ENCODE measurements around the gene MPRIP. TPM values are rescaled to one million over a fixed set of nuclear protein-coding genes. Genes with fewer than 3 reads are reported as not detected.

Gene MPRIP
- total RNA-seq, 1 experiment from 2014 or later = 132 TPM

DNA sequence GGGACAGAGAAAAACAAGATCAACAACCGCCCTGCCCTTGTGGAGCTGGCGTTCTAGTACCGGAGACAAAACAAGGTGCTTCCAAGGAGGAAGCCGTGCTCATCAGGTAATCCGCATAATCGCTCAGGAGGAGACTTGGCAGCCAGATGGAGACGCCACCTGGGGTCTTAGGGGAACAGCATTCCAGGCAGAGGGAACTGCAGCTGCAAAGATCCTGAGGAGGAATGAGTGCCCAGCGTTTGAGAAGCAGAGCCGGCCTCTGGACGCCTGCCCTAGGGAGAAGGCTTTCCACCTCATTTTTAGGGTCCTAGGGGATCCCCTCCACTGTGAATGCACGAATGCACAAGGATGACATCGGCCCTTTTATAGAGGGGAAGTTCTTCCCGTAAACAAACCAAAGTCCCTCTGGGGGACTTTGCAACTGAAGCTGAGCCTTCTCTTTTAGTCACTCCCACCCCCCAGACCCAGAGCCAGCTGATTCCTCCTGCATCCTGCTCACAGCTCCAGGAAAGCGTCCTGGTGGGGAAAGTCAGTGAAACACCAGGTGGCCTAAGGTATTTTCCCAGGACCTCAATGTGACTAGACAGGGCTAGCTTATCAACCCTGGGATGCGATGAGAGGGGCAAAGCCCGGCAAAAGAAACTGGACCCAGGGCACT is 13.2 kb upstream of the MPRIP start:
- H3K18ac ChIP-seq (ENCODE audit: insufficient read length, low read depth, low read length) = no peak overlapping the region
- H3K27me3 ChIP-seq (ENCODE audit: insufficient read depth, low read length) = no peaks in the 10 kb centered on the region
- H3K4me2 ChIP-seq (ENCODE audit: insufficient read depth, insufficient read length, low read length) = no peak overlapping the region
- Mint-ChIP-seq H3K9me3 (no peaks in the 10 kb centered on the region), H3K27me3 (ENCODE audit: low read depth) (no peaks in the 10 kb centered on the region), H3K36me3 (ENCODE audit: insufficient read depth in 1 of 3, low read depth in 3 of 3) (no peaks in the 10 kb centered on the region), H3K4me3 (peak overlapping the region in 1 of 2 experiments; percentile 38; a peak in 2 of 5 replicates), H3K4me1 (peaks cover 25 to 31% of the 10 kb centered on the region in 2 experiments), H3K27ac (peak overlapping the region; percentile 77 to 89 (median 83); a peak in 5 of 7 replicates)
- no peak overlapping the region for H3T11ph ChIP-seq (ENCODE audit: low read length)
- no peak overlapping the region for H3K23ac ChIP-seq (ENCODE audit: insufficient read length, low read depth, low read length)
- no peaks in the 10 kb centered on the region for H3K23me2 ChIP-seq (ENCODE audit: insufficient read length, low read depth, low read length, poor library complexity, severe bottlenecking)
- no peak overlapping the region for H3K27ac ChIP-seq (ENCODE audit: insufficient read length, low read depth, low read length)
- H3K4me1 ChIP-seq (ENCODE audit: insufficient read depth, low read length) = peaks cover 9% of the 10 kb centered on the region; the same call in 1 of the 2 replicates
- no peak overlapping the region for H3K56ac ChIP-seq (ENCODE audit: insufficient read length, low read depth, low read length)
- no peak overlapping the region for H4K8ac ChIP-seq (replicated peaks; ENCODE audit: insufficient read length, low read depth, low read length)
- WGBS (ENCODE audit: extremely low coverage, insufficient read length, low lambda C conversion rate) = no CpG with 5 or more reads among the region's 16 CpGs
- no peak overlapping the region for H2BK15ac ChIP-seq (ENCODE audit: low read depth, low read length)
- no peaks in the 10 kb centered on the region for H4K20me1 ChIP-seq (ENCODE audit: control insufficient read depth, insufficient read depth, insufficient read length)
- peak; percentile 81 for DNase-seq
- no peak overlapping the region for H3K4ac ChIP-seq (ENCODE audit: low read depth, low read length)
- no peak overlapping the region for H2BK5ac ChIP-seq (ENCODE audit: insufficient read length, low read length)
- no peak for TF ChIP-seq CTCF (conservative IDR thresholded peaks at IDR 0.05)
- H2BK120ac ChIP-seq (ENCODE audit: low read depth, low read length, poor library complexity, severe bottlenecking) = no peak overlapping the region
- no peak overlapping the region for H2AFZ ChIP-seq (ENCODE audit: low read length)
- H3K9me3 ChIP-seq (ENCODE audit: control insufficient read depth, low read depth, low read length) = no peaks in the 10 kb centered on the region
- H4K5ac ChIP-seq (ENCODE audit: insufficient read length, low read depth, low read length) = no peak overlapping the region
- H3K9ac ChIP-seq (ENCODE audit: extremely low read depth, insufficient read length, low read length) = no peak overlapping the region
- no peak overlapping the region for H2BK12ac ChIP-seq (ENCODE audit: insufficient read length, low read depth, low read length)
- no peak overlapping the region for H4K91ac ChIP-seq (ENCODE audit: insufficient read length, low read depth, low read length)
- H3K79me2 ChIP-seq (ENCODE audit: insufficient read depth, low read length) = no peaks in the 10 kb centered on the region
- H3K79me1 ChIP-seq (ENCODE audit: insufficient read depth, low read depth, low read length, poor library complexity, severe bottlenecking) = no peaks in the 10 kb centered on the region
- H2BK20ac ChIP-seq (ENCODE audit: low read depth, low read length, poor library complexity, severe bottlenecking) = no peak overlapping the region
- H2AK5ac ChIP-seq (ENCODE audit: insufficient read length, low read length) = no peak overlapping the region
- no peak overlapping the region; the same call in 1 of the 2 replicates for H3K14ac ChIP-seq (ENCODE audit: insufficient read depth, low read length)

All from H9 (cell line).